HL-60/S4 treated with retinoic acid at 250 ng/mL for 4 days and 3 days (cell line): ENCODE results near the gene KATNIP.

ENCODE experiments used
- in situ Hi-C: fragments of 300-500 bp; cut with MboI; formaldehyde crosslinking; loops from 2 replicates; pipeline ENCODE4 v1.7.0; 2022; ENCODE audit warnings: low sequenced_read_pairs

The KATNIP gene

DNA sequence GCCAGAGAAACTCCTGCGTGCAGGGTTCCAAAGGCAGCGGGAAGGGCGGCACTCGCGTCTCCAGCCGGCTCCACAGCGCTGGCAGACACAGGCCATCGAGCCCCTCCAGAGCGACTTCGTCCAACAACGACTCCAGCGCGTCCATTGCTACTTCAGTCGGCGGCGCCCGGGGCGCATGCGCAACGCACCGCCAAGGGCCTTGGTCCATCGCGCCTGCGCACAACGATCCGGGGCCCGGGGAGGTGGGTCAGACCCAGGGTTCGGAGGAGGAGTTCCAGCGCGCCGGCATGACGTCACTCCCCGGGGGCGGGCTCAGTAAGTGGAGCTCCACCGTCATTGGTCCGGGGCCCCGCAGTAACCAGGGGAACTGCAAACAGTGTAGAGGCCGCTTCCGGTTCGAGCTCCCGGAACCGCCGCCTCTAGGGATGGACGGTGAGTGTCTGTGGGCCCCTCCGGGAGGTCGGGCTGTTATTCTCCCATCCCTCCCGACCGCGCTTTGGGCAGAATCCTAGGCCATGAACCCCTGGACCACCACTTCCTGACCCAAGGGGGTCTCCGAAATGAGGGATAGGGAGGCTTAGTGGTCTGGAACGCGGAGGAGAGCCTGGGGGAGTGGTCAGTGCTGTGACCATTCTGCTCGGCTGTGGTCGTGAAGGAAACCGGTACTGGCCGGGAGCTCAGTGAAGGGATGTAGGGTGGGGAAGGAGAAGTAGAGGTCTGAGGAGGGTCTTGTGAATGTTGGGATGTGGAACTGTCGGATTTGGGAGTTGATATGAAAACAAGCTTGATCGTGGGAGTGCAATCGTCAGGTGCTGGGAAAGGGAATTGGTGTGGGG lies at the start of gene KATNIP, which contains the start of gene GTF3C1:
KATNIP (plus strand) TSS at position 399 of the 836 bp plus-strand sequence; CDS start at position 426, 27 bp downstream.
GTF3C1 (minus strand) TSS at position 168 of the 836 bp plus-strand sequence; CDS start at position 145, 23 bp downstream.
- in situ Hi-C loops = no loop called here

DNA sequence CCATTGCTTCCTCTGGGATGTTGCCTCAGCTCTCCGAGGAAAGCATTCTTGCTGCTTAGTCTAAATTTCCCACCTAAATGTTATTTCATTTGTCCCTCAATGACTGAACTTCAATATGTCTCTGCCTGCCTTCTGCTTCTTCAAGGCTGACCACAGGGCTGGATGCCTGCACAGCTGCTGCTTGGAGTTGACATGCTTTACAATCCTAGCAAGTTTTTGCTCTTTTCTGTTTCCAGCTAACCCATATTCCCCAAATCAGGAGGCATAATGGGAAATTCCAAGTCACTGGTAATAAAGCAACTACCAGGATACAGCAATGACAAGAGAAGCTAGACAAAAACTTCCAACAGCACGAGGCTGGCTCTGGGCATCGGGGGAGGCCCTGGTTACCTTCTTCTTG lies 49.1 kb upstream of the KATNIP start:
- in situ Hi-C loops = no loop called here

DNA sequence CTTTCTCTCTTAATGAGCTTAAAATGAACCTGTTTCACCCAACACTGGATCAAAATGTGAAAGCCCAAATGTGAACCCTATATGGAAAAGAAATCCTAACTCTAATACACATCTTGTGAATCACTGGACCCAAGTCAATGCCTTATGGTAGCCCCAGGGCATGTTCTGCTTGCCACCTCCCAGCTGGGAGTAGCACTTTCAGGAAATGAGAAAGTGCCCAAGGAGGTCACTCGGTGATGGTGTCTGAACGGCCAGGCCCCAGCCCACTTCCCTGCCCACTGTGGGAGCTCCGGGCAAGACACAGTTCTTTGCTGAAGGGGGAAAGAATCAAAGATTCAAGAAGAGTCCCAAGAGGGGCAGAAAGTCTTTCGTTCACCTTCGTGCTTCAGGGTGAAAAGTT lies 46.3 kb upstream of the KATNIP start:
- in situ Hi-C loops = no loop called here

GRCh38 chr16:27505297-27506236 lies 44.4 kb upstream of the KATNIP start:
- in situ Hi-C loops = no loop called here

GRCh38 chr16:27506771-27507170 lies 43.2 kb upstream of the KATNIP start:
- in situ Hi-C loops = no loop called here

GRCh38 chr16:27508476-27508875 lies 41.5 kb upstream of the KATNIP start:
- in situ Hi-C loops = no loop called here

DNA sequence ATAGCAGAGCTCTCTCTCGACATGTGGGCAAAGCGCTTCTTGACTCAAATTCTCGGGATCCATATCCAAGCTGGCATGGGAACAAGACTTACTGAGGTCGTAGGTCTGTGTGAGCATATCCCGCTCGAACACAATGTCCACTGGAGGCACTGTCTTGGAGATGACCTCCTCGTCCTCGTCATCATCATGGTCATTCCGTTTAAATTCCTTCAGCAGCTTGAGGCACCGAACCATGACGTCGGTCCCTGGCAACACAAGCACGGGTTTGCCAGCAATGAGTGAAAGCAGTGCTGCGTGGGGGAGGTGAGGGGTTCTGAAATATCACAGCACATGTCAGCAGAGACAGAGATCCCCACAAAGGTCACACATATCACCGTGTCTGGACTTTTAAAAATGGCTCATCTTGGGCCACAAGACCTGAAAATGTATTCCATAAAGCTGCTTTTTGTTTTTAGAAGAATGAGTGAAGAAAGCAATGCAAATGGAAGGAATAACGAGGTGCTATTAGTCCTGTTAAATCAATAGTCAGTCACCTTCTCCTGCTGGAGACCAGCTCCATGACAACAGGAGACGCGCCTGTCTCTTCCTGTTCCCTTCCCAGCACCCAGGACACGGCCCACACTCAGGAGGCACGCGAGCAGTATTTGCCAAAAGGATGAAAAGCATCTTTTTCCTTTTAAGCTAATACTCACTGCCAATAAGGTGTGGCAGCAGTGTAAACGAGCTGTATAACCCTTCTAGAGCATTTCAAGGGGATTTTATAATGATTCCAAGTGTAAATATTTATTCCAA lies 38.1 kb upstream of the KATNIP start:
- in situ Hi-C loops = no loop called here

DNA sequence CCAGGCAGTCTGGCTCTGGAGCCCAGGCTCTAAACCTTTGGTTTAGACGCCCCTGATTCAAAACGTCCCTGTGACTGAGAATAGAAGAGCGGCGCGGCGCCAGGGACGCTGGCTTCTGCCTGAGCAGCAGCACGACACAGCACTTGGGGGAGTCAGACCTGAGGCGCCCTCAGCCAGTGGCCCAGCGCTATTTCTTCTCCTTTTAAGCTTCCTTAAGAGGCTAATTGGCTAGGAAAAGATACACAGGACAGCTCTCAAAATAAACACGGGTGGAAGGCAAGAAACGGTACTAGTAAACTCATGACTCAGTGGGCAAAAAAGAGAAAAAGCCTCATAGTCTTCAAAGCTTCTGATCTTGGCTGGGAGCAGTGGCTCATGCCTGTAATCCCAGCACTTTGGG lies 35.1 kb upstream of the KATNIP start:
- in situ Hi-C loops = no loop called here

DNA sequence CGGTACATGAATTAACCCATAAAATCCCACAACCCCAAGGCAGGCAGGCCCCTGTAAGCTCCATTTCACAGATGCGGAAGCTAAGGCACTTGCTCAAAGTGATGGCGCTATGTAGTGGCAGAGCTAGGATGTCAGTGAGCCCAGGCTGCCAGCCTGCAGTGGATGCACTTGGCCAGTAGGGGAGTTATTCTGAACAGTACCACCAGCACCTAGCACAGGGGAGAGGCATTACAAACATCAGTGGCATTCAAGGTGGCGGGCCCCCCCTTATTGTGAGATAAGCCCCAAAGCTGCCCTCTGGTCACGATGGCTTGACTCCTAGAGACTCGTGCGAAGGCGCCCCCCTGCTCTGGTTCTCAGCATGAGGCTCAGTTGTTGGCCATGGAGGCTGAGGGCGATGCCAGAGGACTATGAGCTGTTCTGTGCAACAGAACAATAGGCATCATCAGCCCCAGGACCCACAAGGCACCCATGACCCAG lies 34.0 kb upstream of the KATNIP start:
- in situ Hi-C loops = no loop called here

DNA sequence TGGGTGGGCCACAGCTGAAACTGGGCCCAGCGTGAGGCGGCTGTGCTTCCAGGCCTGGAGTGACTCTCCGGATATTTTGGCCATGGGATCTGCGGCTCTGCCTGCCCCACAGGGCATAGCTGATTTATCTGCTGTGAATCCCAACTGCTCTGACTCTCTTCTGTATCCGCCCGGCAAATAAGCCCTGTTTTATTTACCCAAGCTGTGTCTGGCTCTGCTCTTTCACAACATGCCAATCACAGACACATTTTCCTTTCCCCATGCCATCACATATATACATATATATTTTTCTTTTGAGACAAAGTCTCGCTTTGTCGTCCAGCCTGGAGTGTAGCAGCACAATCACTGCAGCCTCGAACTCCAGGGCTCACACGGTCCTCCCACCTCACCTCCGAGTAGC lies 33.6 kb upstream of the KATNIP start:
- in situ Hi-C loops = no loop called here

- in situ Hi-C loops = no loop called here
Observed at GRCh38 chr16:27517664-27518063, 32.3 kb upstream of the KATNIP start.

- in situ Hi-C loops = no loop called here
Observed at GRCh38 chr16:27518226-27518625, 31.7 kb upstream of the KATNIP start.

DNA sequence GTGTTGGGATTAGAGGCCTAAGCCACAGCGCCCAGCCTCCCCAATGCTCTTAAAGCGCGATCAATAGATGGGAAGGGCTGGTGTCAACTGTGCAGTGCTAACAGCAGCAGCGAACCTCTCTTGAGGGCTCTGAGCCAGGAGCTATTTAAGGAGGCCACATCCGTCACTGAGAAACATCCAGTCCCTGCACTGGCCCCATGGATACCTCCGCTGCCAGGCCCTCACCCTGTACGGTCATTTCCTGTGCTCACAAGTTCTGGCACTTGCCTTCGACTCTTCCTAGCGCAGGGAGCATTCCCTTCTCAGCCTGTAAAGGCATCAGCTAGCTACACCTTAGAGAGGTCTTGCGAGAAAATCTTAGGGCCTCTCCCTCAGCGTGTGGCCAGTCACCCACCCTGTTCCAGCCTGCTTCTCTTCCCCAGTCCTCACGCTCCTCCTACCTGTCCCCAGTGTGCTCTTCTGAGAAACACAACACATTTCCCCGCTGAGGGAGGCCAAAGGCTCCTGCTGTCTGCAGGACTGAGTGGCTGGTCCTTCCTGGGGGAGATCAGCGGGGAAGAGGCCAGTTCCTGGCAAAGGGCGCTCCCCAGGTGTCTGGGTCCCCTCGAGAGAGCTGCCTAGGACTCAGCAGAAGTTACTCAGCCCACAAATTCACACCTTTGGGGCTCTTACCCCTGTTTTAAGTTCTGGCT lies 28.8 kb upstream of the KATNIP start:
- in situ Hi-C loops = no loop called here

DNA sequence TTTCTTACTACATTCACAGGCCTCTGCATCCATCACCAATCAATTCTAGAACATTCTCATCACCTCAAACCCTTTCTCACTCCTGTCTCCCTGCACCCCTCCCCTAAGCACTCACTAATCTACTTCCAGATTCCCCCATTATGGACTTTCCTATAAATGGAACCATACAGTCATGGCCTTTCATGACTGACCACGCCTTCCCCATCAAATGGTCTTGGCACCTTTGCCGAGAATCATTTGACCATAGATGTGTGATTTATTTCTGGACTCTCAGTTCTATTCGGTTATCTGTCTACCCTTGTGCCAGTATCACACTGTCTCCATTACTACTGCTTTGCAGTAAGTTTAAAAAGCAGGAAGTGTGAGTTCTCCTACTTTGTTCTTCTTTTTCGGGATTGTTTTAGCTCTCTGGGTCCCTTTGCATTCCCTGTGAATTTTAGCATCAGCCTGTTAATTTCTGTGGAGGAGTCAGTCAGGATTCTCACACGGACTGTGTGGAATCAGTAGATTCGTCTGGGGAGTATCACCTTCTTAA lies 27.7 kb upstream of the KATNIP start:
- in situ Hi-C loops = no loop called here

- in situ Hi-C loops = no loop called here
Observed at GRCh38 chr16:27526180-27526579, 23.8 kb upstream of the KATNIP start.

GRCh38 chr16:27528294-27528693 lies 21.6 kb upstream of the KATNIP start:
- in situ Hi-C loops = no loop called here

- in situ Hi-C loops = no loop called here
Observed at GRCh38 chr16:27529962-27530361, 20.0 kb upstream of the KATNIP start.

DNA sequence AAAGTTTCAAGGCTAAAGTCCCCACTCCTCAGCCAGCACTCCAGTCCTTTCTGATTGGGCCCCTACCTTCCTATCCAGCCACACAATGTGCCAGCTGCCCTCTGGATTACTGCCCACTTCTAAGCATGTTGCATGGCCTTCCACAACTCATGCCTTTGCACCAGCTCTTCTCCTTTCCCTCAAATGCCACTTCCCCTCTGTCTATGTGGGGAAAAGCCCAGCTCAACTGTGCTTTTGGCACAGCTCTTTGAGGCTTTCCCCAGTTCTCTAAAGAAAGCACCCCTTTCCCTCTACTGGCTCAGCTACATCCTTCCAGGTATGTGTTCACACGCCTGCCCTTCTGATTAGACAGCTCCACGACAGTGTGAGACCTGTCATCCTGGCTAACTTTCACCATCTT lies 18.8 kb upstream of the KATNIP start:
- in situ Hi-C loops = no loop called here

DNA sequence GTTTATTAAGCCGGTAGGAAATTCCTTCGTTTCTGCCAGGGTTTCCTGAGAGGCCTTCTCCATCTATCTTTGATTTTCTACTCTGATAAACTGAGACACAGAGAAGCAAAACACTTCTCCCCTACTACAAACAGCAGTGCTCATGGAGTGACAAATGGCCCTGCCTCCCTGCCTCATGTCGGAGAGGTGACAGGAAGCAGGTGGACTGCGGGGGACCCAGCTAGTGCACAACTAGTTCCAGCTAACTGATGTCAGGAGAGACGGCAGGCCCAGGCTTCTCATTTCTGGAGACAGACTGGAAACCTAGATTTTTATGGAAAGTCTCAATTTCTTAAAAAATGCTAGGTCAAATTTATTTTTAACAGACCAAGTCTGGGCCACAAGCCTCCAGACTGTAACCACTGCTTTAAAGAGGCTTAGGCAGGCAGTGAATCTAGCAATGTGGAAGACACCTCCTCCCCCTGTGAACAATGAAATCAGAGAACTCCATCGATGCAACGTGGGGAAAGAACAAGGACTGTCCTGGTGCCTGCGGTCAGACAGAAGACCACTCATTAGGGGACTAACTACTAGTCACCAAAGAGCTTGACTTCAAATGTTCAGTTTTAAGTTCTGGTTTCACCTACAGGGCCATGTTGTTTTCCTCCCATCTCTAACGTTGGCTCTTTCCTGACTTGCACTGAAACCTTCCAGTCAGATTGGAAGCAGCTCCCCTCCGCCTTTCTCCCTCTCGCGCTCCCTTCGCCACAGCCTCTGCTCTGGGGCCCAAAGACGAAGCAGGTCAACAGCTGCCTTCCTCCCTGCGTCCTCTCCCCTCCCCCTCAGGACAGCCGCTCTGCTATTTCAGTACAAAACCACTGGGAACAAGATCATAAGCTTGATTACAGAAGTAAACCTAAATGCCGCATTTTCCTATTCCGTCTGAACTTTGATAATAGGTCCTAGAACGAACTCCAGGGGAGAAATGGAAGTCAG lies 17.8 kb upstream of the KATNIP start:
- in situ Hi-C loops = no loop called here
